Activated CD8-positive, alpha-beta T cell treated with anti-CD3 and anti-CD28 coated beads, Interleukin-2, amount 10 ng/mL, durations not matched to agents 7 days and 5 days (primary cell): Measurements from ENCODE around the gene PTGDR. TPM values are rescaled to one million over a fixed set of nuclear protein-coding genes. Genes with fewer than 3 reads are reported as not detected.

ENCODE experiments used
- ATAC-seq: fragments of 150-1000 bp; cut with Tn5 transposase; one replicate; pipeline ENCODE4 v1.10.0; 2021; ENCODE audit warnings: moderate library complexity
- CTCF ChIA-PET: fragments of 350-600 bp; sonication (Branson Sonifier 250); formaldehyde crosslinking; loops from one replicate; lab custom pipeline; 2021; ENCODE audit warnings: antibody characterized with exemption; lab: Charles Lee
- POLR2A ChIA-PET: fragments of 350-600 bp; sonication (Branson Sonifier 250); formaldehyde crosslinking; loops from one replicate; lab custom pipeline; 2021; ENCODE audit warnings: antibody characterized with exemption; lab: Charles Lee
- DNase-seq: peaks from one replicate; pipeline ENCODE4 v3.0.0-alpha.2; 2020
- H3K27ac Mint-ChIP-seq: one replicate; pipeline ENCODE4 v1.8.0; 2021; ENCODE audit warnings: mild to moderate bottlenecking, mixed read lengths
- H3K27me3 Mint-ChIP-seq: one replicate; pipeline ENCODE4 v1.8.0; 2021; ENCODE audit warnings: low read depth, mixed read lengths
- H3K36me3 Mint-ChIP-seq: one replicate; pipeline ENCODE4 v1.8.0; 2021; ENCODE audit warnings: low read depth, mixed read lengths
- H3K4me1 Mint-ChIP-seq: one replicate; pipeline ENCODE4 v1.8.0; 2021; ENCODE audit warnings: low read depth, mixed read lengths
- H3K4me3 Mint-ChIP-seq: one replicate; pipeline ENCODE4 v1.8.0; 2021; ENCODE audit warnings: mild to moderate bottlenecking, mixed read lengths
- H3K9me3 Mint-ChIP-seq: one replicate; pipeline ENCODE4 v1.8.0; 2022; ENCODE audit warnings: mixed read lengths; ENCODE audit not compliant: insufficient read depth
- total RNA-seq, 2 experiments: library from RNA; stranded (reverse); gene quantifications; one replicate each; pipeline ENCODE4 v1.2.3, GENCODE V29; 2021

PTGDR gene
- total RNA-seq, 2 experiments from 2014 or later = 0.68 to 1.0 TPM

DNA sequence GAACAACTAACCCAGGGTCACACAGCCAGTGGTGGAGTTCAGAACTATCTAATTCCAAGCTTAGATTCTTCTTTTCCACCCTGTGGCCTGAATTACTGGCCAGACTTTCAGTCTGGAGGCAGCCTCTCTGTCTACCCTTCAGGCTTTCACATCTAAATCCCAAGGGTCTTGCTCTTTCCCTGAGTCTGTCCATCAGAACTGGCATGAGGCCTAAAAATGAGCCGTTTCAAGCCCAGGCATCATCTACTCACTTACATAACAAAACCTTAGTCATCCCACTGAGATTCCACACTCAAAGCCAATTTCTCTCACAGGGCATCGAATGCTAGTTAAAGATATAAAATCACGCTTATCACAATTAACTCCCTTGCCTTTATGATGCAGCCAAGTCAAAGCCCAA lies 1.3 kb upstream of the PTGDR start:
- no peak for ATAC-seq
- H3K36me3 Mint-ChIP-seq = peaks cover 15% of the 10 kb centered on the region
- ChIA-PET CTCF (interaction anchor here (1.4 to 3.2 kb wide), 3 partner anchors 10 to 90 kb away, joined by 4 to 7 read pairs (median 5); no protein-coding TSS in a partner anchor), POLR2A (no interaction called here)
- peaks cover 2% of the 10 kb centered on the region for H3K9me3 Mint-ChIP-seq
- no peak for DNase-seq
- H3K4me1 Mint-ChIP-seq = peaks cover 63% of the 10 kb centered on the region
- H3K4me3 Mint-ChIP-seq = peak overlapping the region; percentile 25
- H3K27ac Mint-ChIP-seq = peak overlapping the region; percentile 67
- peaks cover 32% of the 10 kb centered on the region for H3K27me3 Mint-ChIP-seq

DNA sequence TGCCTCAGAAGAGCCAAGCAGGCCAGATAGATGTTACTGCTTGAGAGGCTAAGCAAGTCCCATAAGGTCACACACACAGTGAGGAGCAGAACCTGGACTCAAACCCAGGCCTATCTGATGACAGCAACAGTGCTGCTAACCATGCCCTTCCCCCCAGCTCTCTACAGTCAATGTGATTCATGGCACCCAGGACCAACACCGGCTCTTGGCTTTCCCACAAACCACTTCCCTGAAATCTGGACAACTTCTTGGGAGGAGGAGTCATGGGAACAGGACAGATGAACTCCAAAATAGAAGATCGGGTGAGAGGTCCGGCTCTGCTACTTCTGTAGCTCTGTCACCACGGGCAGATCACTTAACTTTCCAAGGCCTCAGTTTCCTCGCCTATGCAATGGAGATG lies 716 bp upstream of the PTGDR start:
- DNase-seq (no peak), ATAC-seq (no peak)
- H3K9me3 Mint-ChIP-seq = no peaks in the 10 kb centered on the region
- CTCF ChIA-PET = interaction anchor here (0.8 to 3.2 kb wide), 4 partner anchors 9 to 271 kb away, joined by 3 to 7 read pairs (median 4); no protein-coding TSS in a partner anchor
- no peak overlapping the region for H3K27ac Mint-ChIP-seq
- POLR2A ChIA-PET = no interaction called here
- H3K27me3 Mint-ChIP-seq = peaks cover 35% of the 10 kb centered on the region
- peaks cover 63% of the 10 kb centered on the region for H3K4me1 Mint-ChIP-seq
- H3K36me3 Mint-ChIP-seq = peaks cover 14% of the 10 kb centered on the region
- peak overlapping the region; percentile 25 for H3K4me3 Mint-ChIP-seq

DNA sequence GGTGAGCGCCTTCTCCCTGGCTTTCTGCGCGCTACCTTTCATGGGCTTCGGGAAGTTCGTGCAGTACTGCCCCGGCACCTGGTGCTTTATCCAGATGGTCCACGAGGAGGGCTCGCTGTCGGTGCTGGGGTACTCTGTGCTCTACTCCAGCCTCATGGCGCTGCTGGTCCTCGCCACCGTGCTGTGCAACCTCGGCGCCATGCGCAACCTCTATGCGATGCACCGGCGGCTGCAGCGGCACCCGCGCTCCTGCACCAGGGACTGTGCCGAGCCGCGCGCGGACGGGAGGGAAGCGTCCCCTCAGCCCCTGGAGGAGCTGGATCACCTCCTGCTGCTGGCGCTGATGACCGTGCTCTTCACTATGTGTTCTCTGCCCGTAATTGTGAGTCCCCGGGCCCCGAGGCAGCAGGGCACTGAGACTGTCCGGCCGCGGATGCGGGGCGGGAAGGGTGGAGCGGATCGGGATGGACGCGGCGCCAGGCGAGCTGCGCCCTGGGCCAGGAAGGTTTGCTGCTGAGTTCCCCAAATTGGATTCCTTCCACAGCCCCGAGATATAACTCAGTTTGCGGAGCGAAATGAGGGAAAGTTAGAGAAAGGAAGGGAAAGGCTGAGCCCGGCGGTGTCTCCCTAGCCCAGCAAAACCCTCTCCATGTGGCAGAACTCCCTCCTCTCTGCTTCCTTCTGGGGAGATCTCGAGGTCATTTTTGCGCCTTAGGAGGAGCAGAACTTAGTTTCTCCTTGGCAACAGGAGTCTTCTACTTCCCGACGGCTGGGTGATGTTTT lies 972 bp downstream of the PTGDR start:
- H3K27ac Mint-ChIP-seq = peak overlapping the region; percentile 65
- ATAC-seq (peak; percentile 75), DNase-seq (peak; percentile 39)
- H3K27me3 Mint-ChIP-seq = peaks cover 42% of the 10 kb centered on the region
- peak overlapping the region; percentile 86 for H3K4me3 Mint-ChIP-seq
- peaks cover 59% of the 10 kb centered on the region for H3K4me1 Mint-ChIP-seq
- ChIA-PET POLR2A (no interaction called here), CTCF (interaction anchor here (1.0 kb wide), 1 partner anchor 114 kb away, joined by 3 read pairs; no protein-coding TSS in a partner anchor)
- H3K9me3 Mint-ChIP-seq = no peaks in the 10 kb centered on the region
- peaks cover 14% of the 10 kb centered on the region for H3K36me3 Mint-ChIP-seq

DNA sequence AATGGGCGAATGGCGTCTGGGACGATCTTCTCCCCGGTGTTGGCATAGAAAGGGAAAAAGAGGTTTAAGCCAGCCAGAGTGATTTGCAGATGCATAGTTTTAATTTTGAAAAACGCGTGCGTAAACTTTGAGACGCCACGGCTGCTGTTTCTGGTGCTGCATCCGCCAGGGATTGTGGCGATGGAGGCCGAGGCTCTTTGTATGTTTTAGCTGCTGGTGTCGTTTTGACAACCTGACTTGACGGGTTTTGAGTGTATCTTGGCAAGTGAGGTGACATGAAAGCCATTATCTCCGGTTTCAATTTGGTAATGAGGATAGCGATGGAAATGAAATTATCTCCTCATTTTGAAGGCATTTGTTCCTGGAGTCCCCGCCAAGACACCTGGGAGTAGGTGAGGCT lies 1.6 kb downstream of the PTGDR start:
- Mint-ChIP-seq H3K36me3 (peaks cover 14% of the 10 kb centered on the region), H3K4me1 (peaks cover 53% of the 10 kb centered on the region), H3K9me3 (no peaks in the 10 kb centered on the region), H3K27me3 (peaks cover 47% of the 10 kb centered on the region), H3K27ac (no peak overlapping the region), H3K4me3 (peak overlapping the region; percentile 86)
- DNase-seq (no peak), ATAC-seq (no peak)
- CTCF ChIA-PET = interaction anchor here (1.2 kb wide), 1 partner anchor 137 kb away, joined by 5 read pairs; no protein-coding TSS in a partner anchor
- POLR2A ChIA-PET = no interaction called here

DNA sequence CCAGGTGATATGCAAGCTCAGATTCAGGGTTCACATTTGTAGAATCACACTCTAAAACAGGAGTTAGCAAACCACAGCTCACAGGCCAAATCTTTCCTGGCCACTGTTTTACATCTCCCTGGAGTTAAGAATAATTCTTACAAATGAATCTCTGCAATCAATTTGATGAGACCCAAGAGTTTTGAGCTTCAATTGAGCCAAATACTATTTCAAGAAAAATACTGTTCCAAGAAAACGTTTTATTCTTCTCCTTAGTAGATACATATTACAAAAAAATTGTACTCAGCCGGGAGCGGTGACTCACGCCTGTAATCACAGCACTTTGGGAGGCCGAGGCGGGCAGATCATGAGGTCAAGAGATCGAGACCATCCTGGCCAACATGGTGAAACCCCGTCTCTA lies 2.5 kb downstream of the PTGDR start:
- H3K9me3 Mint-ChIP-seq = no peaks in the 10 kb centered on the region
- ChIA-PET CTCF (interaction anchor here (1.2 kb wide), 1 partner anchor 138 kb away, joined by 5 read pairs; no protein-coding TSS in a partner anchor), POLR2A (no interaction called here)
- DNase-seq = no peak
- peaks cover 53% of the 10 kb centered on the region for H3K27me3 Mint-ChIP-seq
- no peak for ATAC-seq
- H3K4me1 Mint-ChIP-seq = peaks cover 49% of the 10 kb centered on the region
- H3K36me3 Mint-ChIP-seq = peaks cover 14% of the 10 kb centered on the region
- H3K4me3 Mint-ChIP-seq = peak overlapping the region; percentile 17
- H3K27ac Mint-ChIP-seq = no peak overlapping the region

DNA sequence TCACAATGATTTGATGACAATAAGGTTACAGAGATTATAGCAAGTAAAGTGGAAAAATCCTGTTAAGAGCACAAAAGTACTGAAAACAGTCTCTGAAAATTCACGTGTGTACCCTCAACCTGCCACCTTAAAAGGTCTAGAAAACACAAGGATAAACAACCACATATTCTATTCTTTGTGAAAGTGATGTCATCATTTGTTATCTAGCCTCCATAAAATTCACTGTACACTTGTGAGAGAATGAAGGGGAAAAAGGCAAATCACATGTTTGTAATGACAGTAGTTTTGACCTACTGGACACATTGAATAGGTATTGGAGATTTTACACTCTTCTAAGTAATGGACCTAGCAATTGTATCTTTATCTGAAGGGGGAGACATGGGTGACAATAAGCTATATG lies 4.0 kb downstream of the PTGDR start:
- no peak overlapping the region for H3K27ac Mint-ChIP-seq
- H3K27me3 Mint-ChIP-seq = peaks cover 55% of the 10 kb centered on the region
- DNase-seq = no peak
- ATAC-seq = no peak
- H3K4me3 Mint-ChIP-seq = no peak overlapping the region
- peaks cover 7% of the 10 kb centered on the region for H3K36me3 Mint-ChIP-seq
- H3K9me3 Mint-ChIP-seq = no peaks in the 10 kb centered on the region
- POLR2A ChIA-PET = interaction anchor here (1.1 kb wide), 1 partner anchor 203 kb away, joined by 3 read pairs; the partner anchor contains the start of gene NID2
- H3K4me1 Mint-ChIP-seq = peaks cover 36% of the 10 kb centered on the region
- CTCF ChIA-PET = interaction anchor here (0.8 to 2.4 kb wide), 10 partner anchors 9 to 281 kb away, joined by 3 to 18 read pairs (median 3); no protein-coding TSS in a partner anchor

DNA sequence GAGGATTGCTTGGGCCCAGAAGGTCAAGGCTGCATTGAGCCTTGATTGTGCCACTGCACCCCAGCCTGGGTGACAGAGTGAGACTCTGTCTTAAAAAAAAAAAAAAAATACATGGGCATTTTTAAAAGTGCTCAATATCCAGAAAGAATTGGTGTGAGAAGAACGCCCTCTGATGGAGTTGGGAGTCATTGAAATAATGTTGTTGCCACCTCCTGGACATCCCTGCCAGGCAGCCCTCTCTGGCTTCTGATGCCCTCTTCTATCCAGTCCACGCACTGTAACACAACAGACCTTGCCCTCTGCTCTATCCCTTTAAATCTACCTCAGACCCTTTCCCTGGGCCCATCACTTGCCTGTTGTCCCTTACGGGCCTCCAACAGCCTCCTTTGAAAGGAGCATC lies 4.9 kb downstream of the PTGDR start:
- no peaks in the 10 kb centered on the region for H3K9me3 Mint-ChIP-seq
- H3K4me3 Mint-ChIP-seq = no peak overlapping the region
- peaks cover 54% of the 10 kb centered on the region for H3K27me3 Mint-ChIP-seq
- DNase-seq (peak; percentile 65), ATAC-seq (peak; percentile 20)
- H3K4me1 Mint-ChIP-seq = peaks cover 27% of the 10 kb centered on the region
- H3K36me3 Mint-ChIP-seq = peaks cover under 1% of the 10 kb centered on the region
- ChIA-PET CTCF (interaction anchor here (0.6 to 2.4 kb wide), 15 partner anchors 8 to 281 kb away, joined by 3 to 18 read pairs (median 3); no protein-coding TSS in a partner anchor), POLR2A (interaction anchor here (0.6 to 1.1 kb wide), 2 partner anchors 97 to 203 kb away, joined by 3 read pairs; partner anchors contain the start of gene NID2)
- H3K27ac Mint-ChIP-seq = no peak overlapping the region

DNA sequence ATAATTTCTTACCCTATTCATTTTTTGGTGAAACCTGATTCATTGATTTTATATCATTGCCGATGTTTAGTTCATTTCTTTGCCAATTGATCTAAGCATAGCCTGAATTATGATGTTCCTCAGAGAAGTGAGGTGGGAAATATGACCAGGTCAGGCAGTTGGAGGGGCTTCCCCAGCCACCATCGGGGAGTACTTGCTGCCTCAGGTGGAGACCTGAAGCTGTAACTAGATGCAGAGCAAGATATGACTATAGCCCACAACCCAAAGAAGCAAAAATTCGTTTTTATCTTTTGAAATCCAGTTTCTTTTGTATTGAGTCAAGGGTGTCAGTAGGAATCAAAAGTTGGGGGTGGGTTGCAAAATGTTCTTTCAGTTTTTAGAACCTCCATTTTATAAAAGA lies 7.9 kb downstream of the PTGDR start:
- H3K9me3 Mint-ChIP-seq = no peaks in the 10 kb centered on the region
- CTCF ChIA-PET = interaction anchor here (0.8 to 1.6 kb wide), 3 partner anchors 8 to 279 kb away, joined by 4 to 5 read pairs (median 5); partner anchors contain the start of gene PTGDR
- POLR2A ChIA-PET = no interaction called here
- peaks cover 4% of the 10 kb centered on the region for H3K36me3 Mint-ChIP-seq
- DNase-seq (no peak), ATAC-seq (no peak)
- H3K4me1 Mint-ChIP-seq = peaks cover 14% of the 10 kb centered on the region
- no peak overlapping the region for H3K4me3 Mint-ChIP-seq
- H3K27ac Mint-ChIP-seq = no peak overlapping the region
- H3K27me3 Mint-ChIP-seq = peaks cover 30% of the 10 kb centered on the region

DNA sequence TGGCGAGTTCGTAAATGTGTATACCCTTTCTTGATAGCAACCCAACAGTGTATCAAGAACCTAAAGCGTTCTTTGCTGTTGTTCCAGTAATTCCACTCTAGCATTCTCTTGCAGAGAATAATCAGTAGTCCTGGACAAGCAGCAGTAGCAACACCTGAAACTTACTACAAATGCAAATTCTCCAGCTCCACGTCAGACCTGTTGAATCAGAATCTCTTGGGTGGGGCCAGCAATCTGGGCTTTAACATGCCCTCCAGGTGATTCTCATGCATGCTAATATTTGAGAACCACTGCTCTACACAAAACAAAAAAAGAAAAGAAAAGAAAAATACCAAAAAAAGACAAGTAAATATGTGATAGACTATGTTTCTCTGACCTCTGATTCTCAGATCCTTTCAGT lies 10.1 kb downstream of the PTGDR start:
- H3K27ac Mint-ChIP-seq = no peak overlapping the region

DNA sequence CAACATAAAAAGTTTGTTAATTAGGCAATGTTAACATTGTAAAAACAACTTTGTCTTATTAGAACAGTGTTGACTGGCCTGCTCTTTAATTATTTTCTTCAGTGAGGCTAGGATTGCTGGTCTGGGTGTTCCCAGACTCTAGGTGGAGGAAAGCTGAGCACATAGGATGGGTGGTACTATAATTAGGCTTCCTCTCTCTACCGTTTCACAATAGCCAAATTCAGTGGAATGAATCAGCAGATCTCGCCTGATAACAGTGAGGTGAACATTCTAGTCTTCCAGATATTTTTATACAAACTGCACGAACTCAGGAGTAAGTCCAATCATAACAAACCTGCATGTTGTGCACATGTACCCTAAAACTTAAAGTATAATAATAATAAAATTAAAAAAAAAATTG lies 11.9 kb downstream of the PTGDR start:
- H3K9me3 Mint-ChIP-seq = no peaks in the 10 kb centered on the region
- CTCF ChIA-PET = interaction anchor here (1.1 kb wide), 1 partner anchor 21 kb away, joined by 3 read pairs; no protein-coding TSS in a partner anchor
- H3K36me3 Mint-ChIP-seq = peaks cover 6% of the 10 kb centered on the region
- POLR2A ChIA-PET = no interaction called here
- ATAC-seq (no peak), DNase-seq (no peak)
- H3K4me1 Mint-ChIP-seq = peaks cover 22% of the 10 kb centered on the region
- H3K27me3 Mint-ChIP-seq = peaks cover 9% of the 10 kb centered on the region
- H3K27ac Mint-ChIP-seq = no peak overlapping the region
- H3K4me3 Mint-ChIP-seq = no peak overlapping the region

More for the DNA sequence above, 10.1 kb downstream of the PTGDR start:
- Mint-ChIP-seq H3K36me3 (peaks cover 4% of the 10 kb centered on the region), H3K27me3 (peaks cover 19% of the 10 kb centered on the region), H3K4me3 (no peak overlapping the region), H3K9me3 (no peaks in the 10 kb centered on the region), H3K4me1 (peaks cover 21% of the 10 kb centered on the region)
- CTCF ChIA-PET = no interaction called here
- ATAC-seq (no peak), DNase-seq (no peak)
- POLR2A ChIA-PET = no interaction called here

DNA sequence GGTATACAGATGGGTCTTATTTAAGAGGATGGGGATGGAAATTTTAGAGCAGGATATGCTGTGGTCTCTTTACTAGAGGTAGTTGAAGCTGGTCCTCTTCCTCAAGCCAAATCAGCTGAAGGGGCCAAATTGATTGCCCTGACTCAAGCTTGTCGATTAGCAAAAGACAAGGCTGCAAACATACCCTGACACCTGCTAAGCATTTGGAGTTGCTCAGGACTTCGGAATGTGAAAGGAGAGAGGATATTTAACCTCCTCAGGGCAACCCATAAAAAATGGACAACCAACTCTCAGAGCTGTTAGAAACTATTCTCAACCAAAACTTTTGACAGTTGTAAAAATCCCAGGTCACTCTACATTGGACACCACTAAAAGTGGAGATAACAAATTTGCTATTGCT lies 15.6 kb downstream of the PTGDR start:
- Mint-ChIP-seq H3K4me1 (peaks cover 52% of the 10 kb centered on the region), H3K9me3 (no peaks in the 10 kb centered on the region), H3K4me3 (no peak overlapping the region), H3K27ac (no peak overlapping the region), H3K27me3 (no peaks in the 10 kb centered on the region), H3K36me3 (peaks cover 10% of the 10 kb centered on the region)
- POLR2A ChIA-PET = no interaction called here
- CTCF ChIA-PET = interaction anchor here (1.0 to 2.0 kb wide), 2 partner anchors 8 to 287 kb away, joined by 3 to 5 read pairs; no protein-coding TSS in a partner anchor
- no peak for ATAC-seq
- DNase-seq = no peak
